Activated CD4-positive, alpha-beta T cell treated with anti-CD3 and anti-CD28 coated beads for 24 hours (primary cell): ENCODE data around the gene CHP1.
"Not testable (repeated sequence)": the region's sequence is repeated elsewhere in the genome, so short reads cannot be mapped to it uniquely, and the experiment has no call there.

Experiments
- DNase-seq, 2 donors: peaks; one replicate each; pipeline ENCODE4 v3.0.0-alpha.2; 2020; ENCODE audit warnings: low read depth in 2 of 2

Gene CHP1

GRCh38 chr15:41292521-41292920, 61.5 kb downstream of the CHP1 start:
- DNase-seq: no peak

GRCh38 chr15:41301139-41301538, 70.1 kb downstream of the CHP1 start:
- DNase-seq: not testable (repeated sequence)

GRCh38 chr15:41301587-41301986, 70.5 kb downstream of the CHP1 start:
- DNase-seq: no peak

GRCh38 chr15:41304149-41304770, 73.2 kb downstream of the CHP1 start:
- no peak for DNase-seq

GRCh38 chr15:41307679-41308078, 76.6 kb downstream of the CHP1 start:
- DNase-seq: no peak

GRCh38 chr15:41309226-41309905, 78.3 kb downstream of the CHP1 start:
- DNase-seq: no peak

GRCh38 chr15:41320805-41321330, 89.8 kb downstream of the CHP1 start:
- not testable (repeated sequence) for DNase-seq

GRCh38 chr15:41323611-41324010, 92.5 kb downstream of the CHP1 start:
- DNase-seq: no peak

GRCh38 chr15:41331281-41331680, 100.2 kb downstream of the CHP1 start:
- no peak for DNase-seq
